HG02588 (cell line): ENCODE results near the gene XCL2.
"Not testable (repeated sequence)": the region's sequence is repeated elsewhere in the genome, so short reads cannot be mapped to it uniquely, and the experiment has no call there.

Source experiments
- ATAC-seq: cut with Tn5 transposase; IDR thresholded peaks from one replicate; pipeline ENCODE4 v1.9.1; 2021; ENCODE audit warnings: mild to moderate bottlenecking, moderate library complexity; ENCODE audit not compliant: unreplicated experiment

Gene XCL2

GRCh38 chr1:168560370-168560769 lies 16.6 kb upstream of the XCL2 start:
- no peak for ATAC-seq

- no peak for ATAC-seq
These were observed 12.8 kb upstream of the XCL2 start for GRCh38 chr1:168556647-168557046.

GRCh38 chr1:168555508-168556046 lies 11.8 kb upstream of the XCL2 start:
- ATAC-seq: no peak

- ATAC-seq: no peak
These were observed 11.0 kb upstream of the XCL2 start for GRCh38 chr1:168554603-168555483.

GRCh38 chr1:168553680-168554553 lies 10.1 kb upstream of the XCL2 start:
- peak; percentile 57 for ATAC-seq

- no peak for ATAC-seq
These were observed 9.2 kb upstream of the XCL2 start for GRCh38 chr1:168552961-168553360.

- no peak for ATAC-seq
These were observed 7.9 kb upstream of the XCL2 start for GRCh38 chr1:168551688-168552087.

- no peak for ATAC-seq
These were observed 7.2 kb upstream of the XCL2 start for GRCh38 chr1:168550971-168551370.

- not testable (repeated sequence) for ATAC-seq
These were observed 2.7 kb upstream of the XCL2 start for GRCh38 chr1:168546553-168546895.

GRCh38 chr1:168545678-168546552 lies 2.1 kb upstream of the XCL2 start:
- ATAC-seq: not testable (repeated sequence)

GRCh38 chr1:168542978-168543377 lies 819 bp downstream of the XCL2 start:
- ATAC-seq: not testable (repeated sequence)

- ATAC-seq: not testable (repeated sequence)
These were observed 3.0 kb downstream of the XCL2 start for GRCh38 chr1:168540798-168541197.

GRCh38 chr1:168535536-168535935 lies 8.3 kb downstream of the XCL2 start:
- ATAC-seq: peak; percentile 76

- no peak for ATAC-seq
These were observed 12.0 kb downstream of the XCL2 start for GRCh38 chr1:168531615-168532345.

- ATAC-seq: no peak
These were observed 14.3 kb downstream of the XCL2 start for GRCh38 chr1:168529518-168529917.

GRCh38 chr1:168521401-168522000 lies 22.3 kb downstream of the XCL2 start:
- no peak for ATAC-seq

GRCh38 chr1:168520832-168521231 lies 23.0 kb downstream of the XCL2 start:
- no peak for ATAC-seq

GRCh38 chr1:168520052-168520751 lies 23.6 kb downstream of the XCL2 start:
- ATAC-seq: no peak

- ATAC-seq: no peak
These were observed 25.0 kb downstream of the XCL2 start for GRCh38 chr1:168518813-168519212.
